Karpas-422 (cell line): ENCODE results near the gene PAX6. TPM values are rescaled to one million over a fixed set of nuclear protein-coding genes. Genes with fewer than 3 reads are reported as not detected.

ENCODE experiments used
- DNase-seq: peaks from one replicate; pipeline ENCODE4 v3.0.0-alpha.2; 2015
- H2AFZ ChIP-seq: fragments of 200-600 bp; sonication (generic); 2 replicates; pipeline ENCODE4 v1.6.1; 2014; ENCODE audit warnings: antibody characterized with exemption, low read length, mixed read lengths
- H3K27ac ChIP-seq: fragments of 200-600 bp; sonication (generic); 2 replicates; pipeline ENCODE4 v1.5.1; 2014; ENCODE audit warnings: mild to moderate bottlenecking, low read length, moderate library complexity
- H3K27me3 ChIP-seq: fragments of 200-600 bp; sonication (generic); 2 replicates; pipeline ENCODE4 v1.6.1; 2014; ENCODE audit warnings: low read length, mixed read lengths
- H3K36me3 ChIP-seq: fragments of 200-600 bp; sonication (generic); 2 replicates; pipeline ENCODE4 v1.6.1; 2014; ENCODE audit warnings: low read length, mixed read lengths; ENCODE audit not compliant: insufficient read depth
- H3K4me1 ChIP-seq: fragments of 200-600 bp; sonication (generic); 2 replicates; pipeline ENCODE4 v1.6.1; 2014; ENCODE audit warnings: mild to moderate bottlenecking, low read length, mixed read lengths
- H3K4me2 ChIP-seq: fragments of 200-600 bp; sonication (generic); 2 replicates; pipeline ENCODE4 v1.6.1; 2014; ENCODE audit warnings: low read length, low read depth, mild to moderate bottlenecking; ENCODE audit not compliant: poor library complexity, severe bottlenecking
- H3K4me3 ChIP-seq: fragments of 200-600 bp; sonication (generic); 2 replicates; pipeline ENCODE4 v1.5.1; 2014; ENCODE audit warnings: mild to moderate bottlenecking, antibody characterized with exemption, low read length, mixed read lengths
- H3K79me2 ChIP-seq: fragments of 200-600 bp; sonication (generic); 2 replicates; pipeline ENCODE4 v1.6.1; 2014; ENCODE audit warnings: mild to moderate bottlenecking, low read length, mixed read lengths
- H3K9ac ChIP-seq: fragments of 200-600 bp; sonication (generic); 2 replicates; pipeline ENCODE4 v1.6.0; 2014; ENCODE audit warnings: low read length
- H3K9me2 ChIP-seq: fragments of 200-600 bp; sonication (generic), shearing (Covaris generic); replicated peaks from 2 replicates; pipeline ENCODE4 v1.6.0; 2014; ENCODE audit warnings: mild to moderate bottlenecking, low read length, moderate library complexity; ENCODE audit not compliant: insufficient read depth
- H3K9me3 ChIP-seq: fragments of 300-700, 200-600 bp; sonication (generic); 2 replicates; pipeline ENCODE4 v1.6.1; 2014; ENCODE audit warnings: low read length, mixed read lengths
- H4K20me1 ChIP-seq: fragments of 200-600 bp; sonication (generic); 2 replicates; pipeline ENCODE4 v1.6.1; 2014; ENCODE audit warnings: mild to moderate bottlenecking, antibody characterized with exemption, low read length, low read depth; ENCODE audit not compliant: insufficient read depth
- total RNA-seq: library from RNA; depleted of rRNA; stranded (reverse); fragments of >200 nt; shearing (Covaris generic); gene quantifications from 2 replicates; pipeline ENCODE4 v1.2.3, GENCODE V29; 2014; ENCODE audit warnings: low replicate concordance

PAX6 gene
- total RNA-seq, 1 experiment from 2014 or later, result 5.9 TPM

GRCh38 chr11:31820438-31820818 lies 9.3 kb upstream of the PAX6 start:
- H3K4me3 ChIP-seq, result no peak overlapping the region
- H3K27ac ChIP-seq, result no peak overlapping the region
- H3K9me3 ChIP-seq, result no peaks in the 10 kb centered on the region
- no peaks in the 10 kb centered on the region for H3K4me1 ChIP-seq
- H3K9me2 ChIP-seq, result no peaks in the 10 kb centered on the region
- H4K20me1 ChIP-seq, result no peaks in the 10 kb centered on the region
- H3K36me3 ChIP-seq, result no peaks in the 10 kb centered on the region
- no peak overlapping the region for H3K9ac ChIP-seq
- no peaks in the 10 kb centered on the region for H3K27me3 ChIP-seq
- DNase-seq, result no peak
- H3K4me2 ChIP-seq, result no peak overlapping the region
- H3K79me2 ChIP-seq, result no peaks in the 10 kb centered on the region
- no peak overlapping the region for H2AFZ ChIP-seq

GRCh38 chr11:31819621-31820437 lies 8.7 kb upstream of the PAX6 start:
- no peak overlapping the region for H3K27ac ChIP-seq
- DNase-seq, result no peak
- no peaks in the 10 kb centered on the region for H3K36me3 ChIP-seq
- H3K4me2 ChIP-seq, result no peak overlapping the region
- H4K20me1 ChIP-seq, result no peaks in the 10 kb centered on the region
- H3K9ac ChIP-seq, result no peak overlapping the region
- H2AFZ ChIP-seq, result no peak overlapping the region
- H3K79me2 ChIP-seq, result no peaks in the 10 kb centered on the region
- no peaks in the 10 kb centered on the region for H3K9me2 ChIP-seq
- no peaks in the 10 kb centered on the region for H3K4me1 ChIP-seq
- H3K4me3 ChIP-seq, result no peak overlapping the region
- no peaks in the 10 kb centered on the region for H3K27me3 ChIP-seq
- H3K9me3 ChIP-seq, result no peaks in the 10 kb centered on the region

GRCh38 chr11:31818874-31819331 lies 7.8 kb upstream of the PAX6 start:
- H3K9ac ChIP-seq, result no peak overlapping the region
- no peaks in the 10 kb centered on the region for H3K9me2 ChIP-seq
- H2AFZ ChIP-seq, result no peak overlapping the region
- H3K9me3 ChIP-seq, result no peaks in the 10 kb centered on the region
- H3K27ac ChIP-seq, result no peak overlapping the region
- H4K20me1 ChIP-seq, result no peaks in the 10 kb centered on the region
- H3K4me3 ChIP-seq, result no peak overlapping the region
- no peaks in the 10 kb centered on the region for H3K4me1 ChIP-seq
- H3K27me3 ChIP-seq, result no peaks in the 10 kb centered on the region
- H3K4me2 ChIP-seq, result no peak overlapping the region
- H3K36me3 ChIP-seq, result no peaks in the 10 kb centered on the region
- no peak for DNase-seq
- no peaks in the 10 kb centered on the region for H3K79me2 ChIP-seq

GRCh38 chr11:31818425-31818755 lies 7.3 kb upstream of the PAX6 start:
- Histone ChIP-seq H3K4me3 (no peak overlapping the region), H2AFZ (no peak overlapping the region), H3K4me2 (no peak overlapping the region), H3K27me3 (no peaks in the 10 kb centered on the region), H3K36me3 (no peaks in the 10 kb centered on the region), H3K9me3 (no peaks in the 10 kb centered on the region), H3K27ac (no peak overlapping the region), H4K20me1 (no peaks in the 10 kb centered on the region), H3K9me2 (no peaks in the 10 kb centered on the region), H3K79me2 (no peaks in the 10 kb centered on the region), H3K4me1 (no peaks in the 10 kb centered on the region), H3K9ac (no peak overlapping the region)
- DNase-seq, result no peak

- H3K27ac ChIP-seq, result no peak overlapping the region
- no peaks in the 10 kb centered on the region for H4K20me1 ChIP-seq
- H3K4me2 ChIP-seq, result no peak overlapping the region
- no peaks in the 10 kb centered on the region for H3K27me3 ChIP-seq
- H3K4me1 ChIP-seq, result no peaks in the 10 kb centered on the region
- no peaks in the 10 kb centered on the region for H3K79me2 ChIP-seq
- DNase-seq, result no peak
- no peak overlapping the region for H3K4me3 ChIP-seq
- no peak overlapping the region for H3K9ac ChIP-seq
- no peak overlapping the region for H2AFZ ChIP-seq
- no peaks in the 10 kb centered on the region for H3K9me3 ChIP-seq
- H3K9me2 ChIP-seq, result no peaks in the 10 kb centered on the region
- H3K36me3 ChIP-seq, result no peaks in the 10 kb centered on the region
Measured at GRCh38 chr11:31817621-31818424, 6.7 kb upstream of the PAX6 start.

GRCh38 chr11:31817054-31817620 lies 6.0 kb upstream of the PAX6 start:
- Histone ChIP-seq H3K36me3 (no peaks in the 10 kb centered on the region), H3K4me3 (no peak overlapping the region), H3K4me2 (no peak overlapping the region), H2AFZ (no peak overlapping the region), H3K9me3 (no peaks in the 10 kb centered on the region), H3K4me1 (no peaks in the 10 kb centered on the region), H3K79me2 (no peaks in the 10 kb centered on the region), H3K27ac (no peak overlapping the region), H4K20me1 (no peaks in the 10 kb centered on the region), H3K9me2 (no peaks in the 10 kb centered on the region), H3K9ac (no peak overlapping the region), H3K27me3 (no peaks in the 10 kb centered on the region)
- no peak for DNase-seq

- no peak overlapping the region for H2AFZ ChIP-seq
Measured at GRCh38 chr11:31816468-31817053, 5.4 kb upstream of the PAX6 start.

More at GRCh38 chr11:31816468-31817053, 5.4 kb upstream of the PAX6 start:
- Histone ChIP-seq H3K4me3 (no peak overlapping the region), H3K27ac (no peak overlapping the region), H3K4me2 (no peak overlapping the region), H3K27me3 (no peaks in the 10 kb centered on the region), H3K9ac (no peak overlapping the region), H3K9me3 (no peaks in the 10 kb centered on the region), H3K9me2 (no peaks in the 10 kb centered on the region), H3K36me3 (no peaks in the 10 kb centered on the region), H3K79me2 (no peaks in the 10 kb centered on the region), H4K20me1 (no peaks in the 10 kb centered on the region), H3K4me1 (no peaks in the 10 kb centered on the region)
- no peak for DNase-seq
